Lung (tissue), 12 donors: ENCODE results near the gene NEUROD2. TPM values are rescaled to one million over a fixed set of nuclear protein-coding genes. Genes with fewer than 3 reads are reported as not detected.

Source experiments
- ATAC-seq: fragments of 200-7000 bp; cut with Tn5 transposase; one replicate; pipeline ENCODE4 v1.9.1; 2020; ENCODE audit warnings: moderate number of reproducible peaks; ENCODE audit not compliant: insufficient read depth, low FRiP score
- DNase-seq, 3 donors: peaks; one replicate each; pipeline ENCODE4 v3.0.0-alpha.2; 2013 to 2017
- H3K27ac ChIP-seq, 2 donors: one replicate each; pipeline ENCODE4 v1.5.1; 2013; ENCODE audit warnings: mild to moderate bottlenecking in 2 of 2, moderate library complexity in 2 of 2, control low read depth in 1 of 2, inconsistent platforms in 1 of 2, low read depth in 1 of 2, low read length in 1 of 2
- H3K27me3 ChIP-seq, 3 donors: one replicate each; pipeline ENCODE4 v1.5.1; 2013; ENCODE audit warnings: low read length in 2 of 3; ENCODE audit not compliant: control insufficient read depth in 3 of 3, insufficient read depth in 3 of 3
- H3K36me3 ChIP-seq, 4 donors: one replicate each; pipeline ENCODE4 v1.5.1; 2013; ENCODE audit warnings: low read length in 4 of 4, mild to moderate bottlenecking in 1 of 4, moderate library complexity in 1 of 4; ENCODE audit not compliant: control insufficient read depth in 4 of 4, insufficient read depth in 4 of 4
- H3K4me1 ChIP-seq, 5 donors: one replicate each; pipeline ENCODE4 v1.5.1; 2013; ENCODE audit warnings: low read length in 5 of 5, mild to moderate bottlenecking in 2 of 5, moderate library complexity in 1 of 5; ENCODE audit not compliant: control insufficient read depth in 5 of 5, insufficient read depth in 5 of 5
- H3K4me3 ChIP-seq: one replicate; pipeline ENCODE4 v1.5.1; 2013; ENCODE audit warnings: mild to moderate bottlenecking, control low read depth, moderate library complexity
- H3K9ac ChIP-seq, 2 donors: one replicate each; pipeline ENCODE4 v1.5.1; 2013; ENCODE audit warnings: low read length in 2 of 2, control low read depth in 1 of 2; ENCODE audit not compliant: insufficient read depth in 1 of 2
- H3K9me3 ChIP-seq, 4 donors: one replicate each; pipeline ENCODE4 v1.5.1; 2013; ENCODE audit warnings: low read length in 3 of 4, mild to moderate bottlenecking in 1 of 4, moderate library complexity in 1 of 4; ENCODE audit not compliant: control insufficient read depth in 4 of 4, insufficient read depth in 3 of 4
- WGBS, 2 donors: extraction: QIAGEN DNeasy Blood & Tissue Kit; methylation state at CpG; one replicate each; pipeline ENCODE4 v1.1.7; 2013; 5-methylcytosine and 5-hydroxymethylcytosine counted together
- polyA plus RNA-seq, 2 donors: library from polyadenylated mRNA; stranded (reverse); fragments of 200-250 nt; gene quantifications; one replicate each; pipeline ENCODE4 v1.2.1, GENCODE V29; 2013
- total RNA-seq, 2 donors: library from RNA; depleted of rRNA in 1 of 2; stranded (reverse); fragments of >200 nt in 1 of 2; gene quantifications; one replicate each; pipeline ENCODE4 v1.2.1, GENCODE V29; 2014 to 2021
- TF ChIP-seq, protein P1 (sequence below): IDR thresholded peaks from 2 replicates; pipeline ENCODE4 v1.5.1; 2012; ENCODE audit warnings: mild to moderate bottlenecking; ENCODE audit errors: control extremely low read depth, extremely low read depth
- donor health status: control.
- donor health status: control.
- donor health status: Bipolar disorder and iron deficiency.
- donor health status: healthy.
- donor health status: DM: yes; HTN: yes; CAD: no.

NEUROD2 gene
- total and polyA plus RNA-seq, 4 donors: 0.04 TPM; not detected in 3

DNA sequence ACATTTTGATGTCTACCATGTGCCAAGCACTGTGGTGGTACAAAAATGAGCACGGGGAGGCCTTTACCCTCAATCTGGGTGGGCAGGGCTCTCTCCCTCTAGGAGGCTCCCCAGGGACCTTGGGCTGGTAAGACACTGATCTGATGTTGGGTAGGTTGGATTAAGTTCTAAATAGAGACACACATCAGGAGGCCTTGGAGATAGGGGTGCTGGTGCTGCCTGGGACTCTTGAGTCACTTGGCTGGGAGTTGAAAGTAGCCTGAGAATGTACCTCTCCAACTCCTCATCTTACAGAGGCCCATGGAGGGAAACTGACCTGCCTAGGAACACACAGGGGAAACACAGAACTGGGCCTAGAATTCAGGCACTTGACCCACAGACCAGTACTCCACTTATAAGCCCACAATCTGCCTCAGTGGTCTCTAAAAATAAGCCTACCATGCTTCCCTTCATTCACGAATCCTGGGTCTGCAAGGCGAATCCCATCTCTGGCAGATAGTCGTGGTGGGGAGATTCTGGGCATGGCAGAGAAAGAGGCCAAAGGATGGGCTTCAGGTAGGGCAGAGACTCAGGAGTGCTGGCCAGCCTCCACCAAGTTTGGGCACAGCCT, 1.8 kb upstream of the NEUROD2 start:
- no peak for ATAC-seq
- H3K9ac ChIP-seq: no peak overlapping the region
- no peak overlapping the region for H3K27ac ChIP-seq
- H3K27me3 ChIP-seq: peaks cover 26 to 69% (median 42%) of the 10 kb centered on the region in 3 donors
- TF ChIP-seq, protein P1, sequence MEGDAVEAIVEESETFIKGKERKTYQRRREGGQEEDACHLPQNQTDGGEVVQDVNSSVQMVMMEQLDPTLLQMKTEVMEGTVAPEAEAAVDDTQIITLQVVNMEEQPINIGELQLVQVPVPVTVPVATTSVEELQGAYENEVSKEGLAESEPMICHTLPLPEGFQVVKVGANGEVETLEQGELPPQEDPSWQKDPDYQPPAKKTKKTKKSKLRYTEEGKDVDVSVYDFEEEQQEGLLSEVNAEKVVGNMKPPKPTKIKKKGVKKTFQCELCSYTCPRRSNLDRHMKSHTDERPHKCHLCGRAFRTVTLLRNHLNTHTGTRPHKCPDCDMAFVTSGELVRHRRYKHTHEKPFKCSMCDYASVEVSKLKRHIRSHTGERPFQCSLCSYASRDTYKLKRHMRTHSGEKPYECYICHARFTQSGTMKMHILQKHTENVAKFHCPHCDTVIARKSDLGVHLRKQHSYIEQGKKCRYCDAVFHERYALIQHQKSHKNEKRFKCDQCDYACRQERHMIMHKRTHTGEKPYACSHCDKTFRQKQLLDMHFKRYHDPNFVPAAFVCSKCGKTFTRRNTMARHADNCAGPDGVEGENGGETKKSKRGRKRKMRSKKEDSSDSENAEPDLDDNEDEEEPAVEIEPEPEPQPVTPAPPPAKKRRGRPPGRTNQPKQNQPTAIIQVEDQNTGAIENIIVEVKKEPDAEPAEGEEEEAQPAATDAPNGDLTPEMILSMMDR: no peak
- no peaks in the 10 kb centered on the region for H3K36me3 ChIP-seq
- H3K4me1 ChIP-seq: peaks cover 0 to 20% (median 4%) of the 10 kb centered on the region in 5 donors
- DNase-seq: no peak
- WGBS, 2 donors: 92 to 94% methylated on average over 4 of the region's 4 CpGs
- H3K4me3 ChIP-seq: no peak overlapping the region
- H3K9me3 ChIP-seq: peaks cover 0 to 5% (median 0%) of the 10 kb centered on the region in 4 donors

DNA sequence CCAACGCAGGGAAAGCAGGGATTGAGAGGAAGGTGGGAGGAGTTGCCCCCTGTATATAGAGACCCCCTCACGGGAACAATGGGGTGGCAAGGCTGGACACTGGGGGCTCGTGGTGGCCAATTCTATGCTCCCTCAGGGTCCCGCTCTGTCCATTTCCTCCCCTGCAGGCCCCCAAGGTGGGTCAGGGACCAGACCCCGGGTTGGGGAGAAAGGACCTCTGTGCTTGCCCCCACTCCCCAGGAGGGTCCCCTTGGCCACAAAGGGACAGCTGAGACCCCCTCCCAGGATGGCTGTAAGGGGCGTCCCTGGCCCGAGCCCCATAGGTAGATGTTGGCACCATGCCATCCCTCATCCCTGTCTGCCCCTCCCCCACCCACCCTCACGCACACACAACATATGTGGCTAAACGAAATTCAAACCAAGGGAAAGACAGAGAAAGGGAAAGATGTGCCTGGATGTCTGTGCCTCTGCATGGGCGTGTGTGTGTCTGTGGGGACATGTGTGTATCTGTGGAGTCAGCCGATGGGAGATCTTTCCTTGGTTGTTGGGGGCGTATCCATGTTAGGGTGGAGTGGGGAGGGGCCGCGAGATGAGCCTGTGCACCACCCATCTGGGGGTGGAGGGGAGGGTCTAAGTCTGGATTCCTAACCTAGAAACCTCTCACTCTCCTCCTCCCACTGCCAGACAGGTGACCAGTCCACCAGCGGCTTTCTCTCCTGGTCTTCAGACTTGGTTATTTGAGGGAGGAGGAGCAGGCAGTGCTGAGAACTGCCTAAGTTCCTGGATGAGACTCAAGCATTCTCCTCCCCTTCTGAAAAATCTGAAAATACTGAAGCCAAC, 642 bp upstream of the NEUROD2 start:
- Histone ChIP-seq H3K27me3 (peaks cover 24 to 75% (median 52%) of the 10 kb centered on the region in 3 donors), H3K4me1 (peaks cover 0 to 20% (median 4%) of the 10 kb centered on the region in 5 donors), H3K27ac (no peak overlapping the region), H3K9ac (no peak overlapping the region), H3K36me3 (no peaks in the 10 kb centered on the region), H3K9me3 (peaks cover 0 to 2% (median 0%) of the 10 kb centered on the region in 4 donors), H3K4me3 (no peak overlapping the region)
- no peak for ATAC-seq
- 13 to 18% methylated on average over 15 of the region's 15 CpGs for WGBS, 2 donors
- no peak for DNase-seq
- TF ChIP-seq, protein P1: no peak

DNA sequence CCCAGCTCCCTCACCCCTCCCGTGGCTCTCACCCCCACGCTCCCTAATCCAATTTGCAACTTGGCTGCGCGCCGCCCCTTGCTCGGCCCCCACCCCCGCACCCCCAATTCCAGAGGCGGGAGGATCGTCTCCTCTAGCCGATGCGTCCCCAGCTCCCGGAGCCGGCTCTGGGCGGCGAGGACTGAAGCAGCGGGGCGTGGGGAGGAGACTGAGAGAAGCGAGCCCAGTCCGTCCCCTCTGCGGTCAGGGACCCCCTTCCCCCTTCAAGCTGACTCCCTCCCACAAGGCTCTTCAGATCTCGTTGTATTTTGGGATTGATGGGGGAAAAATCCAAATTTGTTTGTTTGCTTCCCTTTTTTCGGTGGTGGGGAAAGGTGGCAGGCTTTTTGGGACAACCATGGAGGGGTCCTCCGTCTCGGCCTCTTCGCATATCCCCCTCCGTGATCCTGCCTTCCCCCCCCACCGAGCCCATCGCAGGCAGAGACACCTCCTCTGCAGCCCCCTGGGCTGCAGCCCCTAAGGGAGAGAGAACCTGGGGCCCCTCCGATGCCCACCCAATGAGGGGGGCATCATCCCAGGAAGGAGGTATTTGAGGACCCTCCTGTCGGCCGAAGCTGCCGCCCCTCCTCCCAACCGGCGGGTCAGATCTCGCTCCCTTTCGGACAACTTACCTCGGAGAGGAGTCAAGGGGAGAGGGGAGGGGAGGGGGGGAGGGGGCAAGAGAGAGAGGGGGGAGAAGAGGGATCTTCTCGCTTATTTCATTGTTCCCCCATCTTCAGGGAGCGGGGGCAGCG, 466 bp downstream of the NEUROD2 start:
- TF ChIP-seq, protein P1: no peak
- H3K4me1 ChIP-seq: peaks cover 0 to 20% (median 4%) of the 10 kb centered on the region in 5 donors
- H3K27me3 ChIP-seq: peaks cover 18 to 82% (median 63%) of the 10 kb centered on the region in 3 donors
- DNase-seq (no peak), ATAC-seq (no peak)
- no peak overlapping the region for H3K9ac ChIP-seq
- H3K36me3 ChIP-seq: no peaks in the 10 kb centered on the region
- H3K27ac ChIP-seq: no peak overlapping the region
- WGBS, 2 donors: 4 to 6% methylated on average over 38 to 40 of the region's 40 CpGs
- H3K9me3 ChIP-seq: peaks cover 0 to 2% (median 0%) of the 10 kb centered on the region in 4 donors
- no peak overlapping the region for H3K4me3 ChIP-seq
